ENCODE measurements around the gene EIF3I.
"Not testable (repeated sequence)": the region's sequence is repeated elsewhere in the genome, so short reads cannot be mapped to it uniquely, and the experiment has no call there.

The EIF3I gene

GRCh38 chr1:32232558-32233304 is 10.5 kb downstream of the EIF3I start:
- no peak for DNase-seq

- DNase-seq = no peak
Measured at GRCh38 chr1:32234792-32235191, 12.6 kb downstream of the EIF3I start.

- no peak for DNase-seq
Measured at GRCh38 chr1:32239337-32239736, 17.1 kb downstream of the EIF3I start.

DNA sequence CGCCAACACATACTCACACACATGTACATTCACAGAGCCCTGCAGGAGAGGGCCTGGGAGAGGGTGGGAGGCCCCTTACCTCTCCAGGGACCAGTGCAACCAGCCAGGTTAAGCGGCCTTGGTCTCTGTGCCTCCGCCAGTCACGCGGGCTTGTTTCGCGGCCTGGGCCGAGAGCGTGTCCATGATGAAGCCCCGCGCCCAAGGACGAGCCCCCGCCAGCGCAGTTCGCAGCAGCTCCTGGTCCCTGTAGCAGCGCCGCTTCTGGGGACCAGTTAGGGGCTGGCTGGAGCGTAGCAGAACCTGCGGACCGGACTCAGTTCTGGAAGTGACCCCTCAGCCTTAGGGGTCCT is 17.6 kb downstream of the EIF3I start:
- no peak for DNase-seq

DNA sequence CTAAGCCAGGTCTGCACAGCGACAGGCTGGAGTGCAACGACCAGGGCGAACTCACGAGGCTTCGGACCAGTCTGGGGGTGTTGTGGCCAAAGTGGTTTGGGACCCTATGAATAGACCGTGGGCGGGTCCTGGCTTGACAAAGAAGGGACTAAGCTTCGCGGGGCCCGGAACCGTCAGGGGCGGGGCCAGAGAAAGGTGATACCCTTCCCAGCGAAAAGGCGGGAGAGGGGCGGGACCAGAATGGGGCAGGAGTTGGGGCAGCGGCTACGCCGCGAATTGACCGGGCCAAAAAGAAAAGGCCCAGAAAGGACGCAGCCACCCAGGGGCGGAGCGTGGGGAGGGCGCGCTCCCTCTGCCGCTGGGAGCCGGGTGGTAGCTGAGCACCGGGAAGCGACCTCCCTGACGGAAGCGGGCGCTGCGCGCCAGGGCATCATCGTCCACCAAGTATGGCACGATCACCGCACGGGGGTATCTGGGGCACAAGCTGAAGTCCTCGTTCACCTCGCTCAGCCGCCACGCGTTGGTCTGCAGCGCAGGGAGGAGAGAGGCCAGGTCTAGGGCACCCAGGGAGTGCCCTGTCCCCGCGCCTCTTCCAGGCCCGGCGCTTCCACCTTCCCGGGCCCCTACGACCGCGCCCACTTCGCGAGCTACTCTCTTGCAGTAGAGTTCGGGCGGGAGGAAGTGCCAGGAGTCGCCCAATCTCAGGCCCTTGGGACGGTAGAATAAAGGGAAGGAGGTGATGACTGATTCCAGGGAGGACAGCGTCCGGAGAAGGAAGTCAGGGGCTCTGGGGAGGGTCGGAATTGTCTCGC is 18.1 kb downstream of the EIF3I start:
- DNase-seq = peak; percentile 53

GRCh38 chr1:32241001-32241763 is 19.0 kb downstream of the EIF3I start:
- no peak for DNase-seq

GRCh38 chr1:32242341-32242851 is 20.2 kb downstream of the EIF3I start:
- no peak for DNase-seq

- DNase-seq = no peak
Measured at GRCh38 chr1:32246888-32247273, 24.7 kb downstream of the EIF3I start, which contains the start of gene FAM167B. TSS of gene FAM167B (plus strand) at chr1:32247222. CDS start at chr1:32247422, 200 bp downstream.

GRCh38 chr1:32247452-32247851 is 25.2 kb downstream of the EIF3I start:
- no peak for DNase-seq

GRCh38 chr1:32247983-32248889 is 26.0 kb downstream of the EIF3I start:
- DNase-seq = peak; percentile 54

DNA sequence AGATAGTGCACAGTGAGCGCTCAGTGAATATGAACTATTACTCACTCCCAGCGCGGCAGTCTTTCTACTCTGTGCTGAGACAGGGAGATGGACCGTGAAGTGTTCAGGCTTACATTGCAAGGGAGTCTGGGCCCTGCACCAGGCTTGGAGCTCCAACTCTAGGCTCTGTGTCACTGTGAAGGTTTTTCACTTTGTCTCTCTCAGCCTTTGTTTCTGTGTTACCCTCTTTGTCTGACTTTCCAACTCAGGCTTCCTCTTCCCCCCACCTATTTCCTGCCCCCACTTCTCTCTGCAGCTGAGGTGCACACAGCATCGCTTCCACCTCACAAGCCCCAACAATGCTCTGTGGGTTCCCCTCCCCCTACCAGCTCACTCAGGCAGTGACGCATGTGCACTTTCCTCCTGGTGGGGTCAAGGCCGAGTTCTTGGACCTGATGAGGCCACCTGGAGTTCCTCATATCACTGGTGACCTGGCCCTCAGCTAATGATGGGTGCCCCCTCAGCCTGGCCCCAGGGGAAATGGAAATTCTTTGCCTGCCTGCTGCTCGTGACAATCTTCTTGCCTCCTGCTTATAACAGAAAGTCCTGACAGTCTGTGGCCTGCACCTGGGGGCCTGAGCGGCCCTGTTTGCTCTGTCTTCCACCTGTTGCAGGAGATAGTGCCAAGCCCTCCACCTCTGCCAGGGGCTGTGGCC is 27.8 kb downstream of the EIF3I start:
- peak; percentile 71 for DNase-seq

DNA sequence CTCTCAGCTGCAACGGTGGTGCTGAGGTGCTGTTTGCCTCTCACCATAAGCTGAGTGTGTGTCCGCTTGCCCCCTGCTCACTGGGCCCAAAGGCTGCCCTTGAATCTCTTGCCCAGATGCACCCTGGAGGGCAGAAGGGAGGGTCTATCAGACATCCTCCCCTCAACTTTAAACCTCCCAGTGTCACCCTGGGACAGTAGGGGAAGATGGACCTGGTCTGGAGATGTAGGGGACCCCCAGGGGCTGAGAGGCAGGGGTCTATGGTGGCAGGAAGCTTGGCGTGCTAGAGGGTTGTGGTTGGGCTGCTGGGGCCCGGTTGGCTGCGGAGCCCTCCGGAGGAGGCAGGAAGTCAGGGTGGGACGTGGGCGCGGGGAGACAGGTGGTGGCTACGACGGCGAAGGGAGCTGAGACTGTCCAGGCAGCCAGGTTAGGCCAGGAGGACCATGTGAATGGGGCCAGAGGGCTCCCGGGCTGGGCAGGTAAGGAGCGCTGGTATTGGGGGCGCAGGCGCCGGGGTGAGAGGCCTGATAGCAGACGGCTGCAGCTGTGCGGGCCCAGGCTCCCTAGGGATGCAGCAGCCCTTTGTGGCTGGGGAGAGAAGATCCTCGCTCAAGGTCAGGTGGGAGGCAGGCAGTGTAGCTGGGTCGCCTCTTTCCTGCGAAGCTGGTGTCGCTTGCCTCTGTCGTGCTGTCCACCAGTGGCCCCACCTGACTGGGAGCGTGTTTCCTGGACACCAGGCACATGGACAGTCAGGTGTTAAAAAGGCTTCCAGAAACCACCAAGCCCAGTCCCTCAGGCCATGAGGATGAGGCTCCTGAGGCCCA is 28.9 kb downstream of the EIF3I start, which contains the start of gene LCK:
Gene LCK, plus strand, starts transcription at position 373 of the 824 bp plus-strand sequence. CDS start 23,065 bp downstream, outside the sequence.
- DNase-seq = peak; percentile 41

- no peak for DNase-seq
Measured at GRCh38 chr1:32255072-32256071, 33.2 kb downstream of the EIF3I start.

DNA sequence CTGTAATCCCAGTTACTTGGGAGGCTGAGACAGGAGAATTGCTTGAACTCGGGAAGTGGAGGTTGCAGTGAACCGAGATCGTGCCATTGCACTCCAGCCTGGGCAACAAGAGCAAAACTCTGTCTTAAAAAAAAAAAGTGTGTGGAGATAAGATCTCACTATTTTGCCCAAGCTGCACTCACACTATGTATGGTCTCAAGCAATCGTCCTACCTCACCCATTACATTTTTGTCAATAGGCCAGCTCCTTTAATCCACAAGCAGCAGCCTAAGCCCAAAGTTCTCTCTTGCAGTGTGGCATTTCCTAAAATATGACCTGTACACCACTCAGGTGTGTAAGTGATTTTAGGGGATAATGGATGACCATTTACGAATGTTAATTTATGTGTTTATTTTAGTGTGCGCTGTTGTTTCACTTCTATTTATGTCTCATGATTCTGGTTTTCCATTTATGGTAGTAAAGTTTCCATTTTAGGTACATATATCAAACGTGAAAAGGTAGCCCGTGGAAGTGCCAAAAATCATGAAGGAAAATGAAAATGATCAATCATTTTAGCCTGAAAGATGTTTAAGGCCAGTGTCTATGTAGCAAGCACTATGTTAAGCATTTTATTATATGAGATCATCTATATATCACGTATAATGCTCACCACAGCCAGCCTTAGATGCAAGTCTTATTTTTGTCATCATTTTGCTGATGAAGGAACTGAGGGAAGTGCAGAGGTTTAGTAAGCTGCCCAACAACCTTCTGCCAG is 34.4 kb downstream of the EIF3I start:
- DNase-seq = no peak

DNA sequence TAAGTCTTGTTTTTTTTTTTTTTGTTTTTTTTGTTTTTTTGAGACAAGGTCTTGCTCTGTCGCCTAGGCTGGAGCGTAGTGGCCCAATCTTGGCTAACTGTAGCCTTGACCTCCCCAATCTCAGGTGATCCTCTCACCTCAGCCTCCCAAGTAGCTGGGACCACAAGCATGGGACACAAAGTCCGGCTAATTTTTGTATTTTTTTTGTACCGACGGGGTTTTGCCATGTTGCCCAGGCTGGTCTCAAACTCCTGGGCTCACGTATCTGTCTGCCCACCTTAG is 35.0 kb downstream of the EIF3I start:
- DNase-seq = no peak

- DNase-seq = not testable (repeated sequence)
Measured at GRCh38 chr1:32263236-32263593, 41.0 kb downstream of the EIF3I start.

- DNase-seq = no peak
Measured at GRCh38 chr1:32263744-32264143, 41.5 kb downstream of the EIF3I start.

GRCh38 chr1:32265846-32266245 is 43.6 kb downstream of the EIF3I start:
- DNase-seq = no peak
